GM21367 (cell line): ENCODE data around the gene GLYR1.
"Not testable (repeated sequence)": the region's sequence is repeated elsewhere in the genome, so short reads cannot be mapped to it uniquely, and the experiment has no call there.

Source experiments
- ATAC-seq: cut with Tn5 transposase; IDR thresholded peaks from one replicate; pipeline ENCODE4 v1.9.1; 2021; ENCODE audit not compliant: unreplicated experiment

The GLYR1 gene

GRCh38 chr16:4790261-4790660, 56.8 kb downstream of the GLYR1 start:
- no peak for ATAC-seq

- ATAC-seq = no peak
These were observed 58.2 kb downstream of the GLYR1 start for GRCh38 chr16:4788910-4789309.

GRCh38 chr16:4788489-4788889, 58.6 kb downstream of the GLYR1 start:
- ATAC-seq = no peak

GRCh38 chr16:4787627-4788482, 59.2 kb downstream of the GLYR1 start, which contains the start of gene SEPTIN12:
SEPTIN12 (minus strand) TSS chr16:4788345; CDS start chr16:4787645, 700 bp downstream.
- no peak for ATAC-seq

GRCh38 chr16:4787068-4787467, 60.0 kb downstream of the GLYR1 start:
- ATAC-seq = no peak

- no peak for ATAC-seq
These were observed 61.2 kb downstream of the GLYR1 start for GRCh38 chr16:4785758-4786433.

- ATAC-seq = not testable (repeated sequence)
These were observed 62.6 kb downstream of the GLYR1 start for GRCh38 chr16:4784444-4784987.

- no peak for ATAC-seq
These were observed 63.1 kb downstream of the GLYR1 start for GRCh38 chr16:4783951-4784336.

- ATAC-seq = no peak
These were observed 63.7 kb downstream of the GLYR1 start for GRCh38 chr16:4783251-4783950.

- no peak for ATAC-seq
These were observed 66.9 kb downstream of the GLYR1 start for GRCh38 chr16:4780235-4780634.

GRCh38 chr16:4778050-4778392, 69.1 kb downstream of the GLYR1 start:
- no peak for ATAC-seq

DNA sequence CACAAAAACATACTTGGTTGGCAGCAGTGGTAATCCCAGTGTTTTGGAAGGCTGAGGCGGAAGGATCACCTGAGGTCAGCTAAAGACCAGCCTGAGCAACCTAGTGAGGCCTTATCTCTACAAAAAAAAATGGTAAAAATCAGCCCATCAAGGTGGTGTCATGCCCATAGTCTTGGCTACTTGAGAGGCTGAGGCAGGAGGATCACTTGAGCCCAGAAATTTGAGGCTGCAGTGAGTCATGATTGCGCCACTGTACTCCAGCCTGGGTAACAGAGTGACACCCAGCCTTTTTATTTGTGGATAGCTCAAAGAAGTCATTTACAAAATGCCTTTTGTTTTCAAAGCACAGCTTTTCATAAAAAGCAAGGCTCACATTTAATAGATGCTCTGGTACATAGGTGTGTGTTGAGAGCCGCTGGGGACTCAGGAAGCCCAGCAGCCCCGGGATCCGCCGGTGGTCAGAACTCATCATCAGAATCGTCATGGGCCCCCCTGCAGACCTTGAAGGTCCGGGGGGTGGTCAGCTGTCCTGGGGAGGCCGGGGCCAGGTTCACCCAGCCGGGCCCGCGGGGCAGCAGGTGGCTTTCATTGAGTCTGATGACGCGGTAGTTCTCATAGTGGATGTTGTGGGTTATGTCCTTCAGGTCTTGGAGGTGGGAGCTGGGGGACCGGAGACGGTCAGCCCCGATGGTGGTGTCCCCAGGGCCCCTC, 69.6 kb downstream of the GLYR1 start:
- ATAC-seq = no peak

GRCh38 chr16:4776141-4776705, 70.9 kb downstream of the GLYR1 start:
- no peak for ATAC-seq

DNA sequence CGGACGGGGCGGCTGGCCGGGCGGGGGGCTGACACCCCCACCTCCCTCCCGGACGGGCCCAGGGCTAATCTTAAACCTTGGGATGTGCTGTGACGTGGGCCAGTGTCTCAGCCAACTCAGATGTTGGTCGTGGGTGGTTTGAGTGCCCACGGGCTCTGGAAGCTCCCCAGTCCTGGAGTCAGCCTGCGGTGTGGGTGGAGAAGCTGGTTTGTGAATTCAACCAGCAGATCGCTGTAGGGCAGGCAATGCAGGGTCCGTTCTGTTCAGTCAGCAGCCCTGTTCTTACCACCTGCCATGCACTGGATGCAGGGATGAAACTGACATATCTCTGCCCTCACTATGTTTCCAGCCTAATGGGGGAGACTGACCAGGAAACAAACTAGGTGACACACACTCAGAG, 72.1 kb downstream of the GLYR1 start:
- ATAC-seq = no peak

- no peak for ATAC-seq
These were observed 74.7 kb downstream of the GLYR1 start for GRCh38 chr16:4772351-4772750.

GRCh38 chr16:4771646-4772045, 75.4 kb downstream of the GLYR1 start:
- ATAC-seq = no peak

DNA sequence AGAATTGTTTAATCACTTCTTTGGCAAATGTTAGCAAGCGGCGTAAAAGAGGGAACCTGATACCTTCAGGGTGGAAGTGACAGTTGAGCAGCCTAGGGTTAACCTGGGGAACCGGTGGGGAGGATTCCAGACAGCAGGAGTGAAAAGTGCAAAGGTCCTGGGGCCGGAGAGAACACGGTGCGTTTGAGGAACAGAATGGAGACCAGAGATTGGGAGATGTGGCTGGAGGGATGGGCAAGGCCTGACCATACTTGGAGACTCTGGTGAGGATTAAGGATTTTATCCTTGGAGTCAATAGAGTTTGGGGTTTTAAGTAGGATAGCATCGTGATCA, 77.8 kb downstream of the GLYR1 start:
- ATAC-seq = no peak

GRCh38 chr16:4768549-4769305, 78.4 kb downstream of the GLYR1 start:
- ATAC-seq = no peak

- no peak for ATAC-seq
These were observed 79.1 kb downstream of the GLYR1 start for GRCh38 chr16:4767872-4768548.
